Ovary (tissue), 3 donors: ENCODE data around the gene UFD1.

Experiments
- CTCF ChIP-seq, 3 donors: fragments of 450-650 bp in 2 of 3; fragments of 200-600 bp in 1 of 3; IDR thresholded peaks; one replicate each; pipeline versions ENCODE4 v1.5.1 to v1.8.0; 2016 to 2022; ENCODE audit warnings: antibody characterized with exemption in 3 of 3, mild to moderate bottlenecking in 1 of 3
- EP300 ChIP-seq: sonication (generic); formaldehyde crosslinking; IDR thresholded peaks from one replicate; pipeline ENCODE4 v1.6.1; 2017; ENCODE audit warnings: antibody characterized with exemption
- POLR2A ChIP-seq: fragments of 450-650 bp; IDR thresholded peaks from one replicate; pipeline ENCODE4 v1.6.1; 2017; ENCODE audit warnings: antibody characterized with exemption, mild to moderate bottlenecking, moderate library complexity
- donor health status: DM: no; HTN: no; CAD: no.

GRCh38 chr22:19434829-19435580, 44.0 kb downstream of the UFD1 start:
- TF ChIP-seq POLR2A: no peak
- TF ChIP-seq CTCF (IDR thresholded peaks at IDR 0.05): no peak
- no peak for TF ChIP-seq EP300
